Activated CD8-positive, alpha-beta memory T cell treated with anti-CD3 and anti-CD28 coated beads, Interleukin-2, amount 50 U/mL, for 24 hours (primary cell): ENCODE measurements around the gene FCRL1.

Experiments used
- DNase-seq: peaks from one replicate; pipeline ENCODE4 v3.0.0-alpha.2; 2020; ENCODE audit errors: extremely low read depth

The FCRL1 gene

GRCh38 chr1:157819896-157820295 lies at the start of gene FCRL1:
FCRL1 (minus strand) TSS chr1:157820120; CDS start chr1:157820037, 83 bp downstream.
- no peak for DNase-seq

- DNase-seq = no peak
Observed at GRCh38 chr1:157868654-157869053, 48.7 kb upstream of the FCRL1 start.

DNA sequence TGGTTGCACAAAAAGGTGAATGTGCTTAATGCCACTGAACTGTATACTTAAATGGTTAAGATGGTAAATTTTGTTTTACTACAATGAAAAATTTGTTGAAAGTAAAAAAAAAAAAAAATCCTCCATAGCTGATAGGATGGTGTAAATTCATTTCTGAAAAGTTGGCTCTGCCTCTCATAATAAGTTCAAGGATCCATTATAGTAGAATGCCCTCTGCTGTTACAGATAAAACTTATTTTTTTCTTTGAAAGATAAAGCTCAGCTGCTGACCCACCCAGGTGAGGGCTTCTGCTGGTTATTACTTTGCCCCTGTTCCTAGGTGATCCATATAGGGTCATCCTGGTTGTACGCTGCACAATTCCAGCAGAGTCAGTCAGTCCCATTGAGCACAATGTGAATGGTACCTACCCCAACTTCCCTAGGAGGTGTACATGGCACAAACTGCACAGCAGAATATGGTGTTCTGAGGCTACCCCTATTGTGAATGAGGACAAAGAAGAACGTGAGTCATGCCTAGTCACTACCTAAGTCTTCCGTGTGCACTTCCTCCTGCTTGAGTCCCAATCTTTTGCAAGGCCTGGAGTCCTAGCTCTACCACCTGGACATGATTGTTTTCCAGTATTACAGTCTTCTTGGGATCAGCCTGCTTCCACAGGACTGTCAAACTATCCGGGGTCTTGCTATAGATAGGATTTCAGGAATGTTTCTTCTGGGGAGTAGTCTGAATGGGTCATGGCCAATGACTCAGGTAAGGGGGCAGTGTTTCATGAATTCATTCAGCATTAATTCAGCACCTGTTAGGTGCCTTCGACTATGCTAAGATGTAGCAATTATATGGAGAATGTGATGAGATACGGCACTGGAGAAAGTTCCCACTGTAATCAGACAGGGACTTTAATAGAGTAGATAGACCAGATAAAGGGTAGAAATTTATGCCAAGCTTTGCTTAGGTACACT lies 42.5 kb upstream of the FCRL1 start:
- DNase-seq = no peak

DNA sequence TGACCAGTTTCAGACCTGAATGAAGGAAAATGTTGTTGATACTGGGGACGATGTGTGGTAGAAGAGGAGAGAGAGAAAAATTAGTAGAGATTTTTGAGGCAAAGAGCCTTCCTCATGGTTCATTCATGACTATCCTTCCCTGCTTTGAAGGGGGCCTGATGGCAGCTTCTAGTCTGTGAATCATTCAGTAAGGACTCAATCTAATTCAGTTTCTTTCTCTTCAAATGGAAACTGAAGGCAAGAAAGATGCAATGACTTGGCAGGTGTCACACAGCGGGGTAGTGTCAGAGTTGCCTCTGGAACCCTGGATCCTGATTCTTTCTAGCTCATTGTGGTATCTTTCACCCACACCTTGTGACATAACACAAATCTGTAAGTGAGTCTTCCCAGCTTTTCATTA lies 36.6 kb upstream of the FCRL1 start:
- no peak for DNase-seq

DNA sequence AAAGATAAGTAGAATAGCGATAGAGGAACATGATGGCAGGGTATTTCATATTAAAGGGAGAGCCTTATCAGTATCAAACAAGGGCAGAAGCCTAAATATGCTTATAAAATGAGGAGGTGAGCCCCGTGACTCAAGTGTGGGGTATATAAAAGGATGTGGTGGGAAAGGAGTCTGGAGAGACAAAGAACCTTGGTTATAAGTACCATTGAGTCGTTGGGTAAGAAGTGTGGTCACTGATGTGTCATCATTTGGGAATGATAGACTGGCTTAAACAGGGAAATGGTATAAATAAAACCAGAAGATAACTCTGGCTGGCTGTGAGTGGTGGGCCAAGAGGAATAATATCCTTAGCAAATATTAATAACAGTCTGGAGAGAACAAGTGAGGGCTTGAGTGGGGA lies 32.6 kb upstream of the FCRL1 start:
- DNase-seq = no peak

DNA sequence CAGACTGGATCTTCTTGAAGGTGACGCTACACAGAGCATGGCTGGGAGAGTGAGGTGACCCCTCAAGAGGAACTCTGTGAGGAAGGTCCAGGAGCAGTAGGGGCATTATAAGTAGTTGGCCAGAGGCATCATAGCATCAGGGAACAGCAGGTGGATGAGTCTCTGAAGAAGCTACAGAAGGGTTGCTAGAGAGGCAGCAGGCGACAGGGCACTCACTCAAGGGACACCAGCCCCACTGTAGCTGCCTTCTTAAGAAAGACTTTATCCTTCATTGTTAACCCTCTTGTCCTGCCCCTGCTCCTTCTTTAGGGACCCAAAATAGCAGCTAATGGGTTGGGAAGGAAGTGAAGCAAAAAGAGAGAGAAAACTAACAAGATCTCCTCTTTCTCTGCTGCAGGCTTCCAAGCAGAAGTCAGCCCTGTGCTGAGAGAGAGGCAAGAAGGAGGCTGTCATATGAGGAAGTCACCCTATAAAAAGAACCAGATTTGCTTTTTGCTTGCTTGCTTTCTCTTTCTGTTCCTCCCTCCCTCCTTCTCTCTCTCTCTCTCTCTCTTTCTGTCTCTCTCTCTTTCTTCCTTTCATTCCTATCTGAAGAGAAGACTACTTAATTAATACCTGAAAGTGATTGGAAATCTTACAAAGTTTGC lies 29.4 kb upstream of the FCRL1 start:
- no peak for DNase-seq

- no peak for DNase-seq
Observed at GRCh38 chr1:157844089-157844830, 24.3 kb upstream of the FCRL1 start.

GRCh38 chr1:157842939-157843338 lies 23.0 kb upstream of the FCRL1 start:
- no peak for DNase-seq

- no peak for DNase-seq
Observed at GRCh38 chr1:157841708-157842107, 21.8 kb upstream of the FCRL1 start, which contains the start of gene CD5L. CD5L (minus strand) TSS chr1:157841808; CDS start chr1:157841701, 107 bp downstream.

DNA sequence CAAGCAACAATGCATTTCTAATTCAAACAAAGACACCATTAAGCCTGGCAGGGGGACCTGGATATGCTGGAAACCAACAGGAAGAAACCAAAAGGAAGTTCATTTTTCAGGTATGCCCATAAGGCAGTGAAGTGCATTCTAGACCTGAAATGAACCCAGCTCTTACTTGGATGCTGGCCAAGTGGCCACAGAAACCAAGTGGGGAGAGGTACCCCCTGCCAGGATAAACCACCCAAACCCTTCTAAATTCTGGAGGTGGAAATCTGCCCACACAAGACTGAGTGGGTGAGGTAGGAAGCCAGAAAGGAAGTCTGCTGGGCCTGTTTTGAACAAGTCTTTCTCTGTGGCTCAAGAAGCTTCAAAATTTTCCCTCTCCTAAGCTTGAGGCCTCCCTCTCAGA lies 19.0 kb upstream of the FCRL1 start:
- DNase-seq = no peak

DNA sequence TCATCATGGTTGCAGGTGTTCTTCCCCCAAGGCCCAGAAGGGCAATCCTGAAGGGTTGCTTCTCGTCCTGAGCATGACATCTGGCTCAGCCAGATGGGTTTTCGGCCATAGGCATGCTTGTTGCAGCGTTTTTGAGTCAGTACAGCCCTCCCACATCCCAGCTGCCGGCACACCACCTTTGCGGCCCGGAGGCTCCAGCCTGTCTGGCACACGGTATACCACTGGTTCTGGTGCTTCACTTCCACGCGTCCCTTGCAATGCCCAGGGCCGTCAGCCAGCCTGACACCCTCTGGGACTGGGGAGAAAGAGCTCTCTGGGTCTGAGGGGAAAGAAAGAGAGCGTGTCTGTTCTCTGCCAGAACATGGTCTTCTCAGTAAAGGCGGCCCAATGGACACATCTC lies 14.5 kb upstream of the FCRL1 start:
- no peak for DNase-seq

- no peak for DNase-seq
Observed at GRCh38 chr1:157833145-157833544, 13.2 kb upstream of the FCRL1 start.

DNA sequence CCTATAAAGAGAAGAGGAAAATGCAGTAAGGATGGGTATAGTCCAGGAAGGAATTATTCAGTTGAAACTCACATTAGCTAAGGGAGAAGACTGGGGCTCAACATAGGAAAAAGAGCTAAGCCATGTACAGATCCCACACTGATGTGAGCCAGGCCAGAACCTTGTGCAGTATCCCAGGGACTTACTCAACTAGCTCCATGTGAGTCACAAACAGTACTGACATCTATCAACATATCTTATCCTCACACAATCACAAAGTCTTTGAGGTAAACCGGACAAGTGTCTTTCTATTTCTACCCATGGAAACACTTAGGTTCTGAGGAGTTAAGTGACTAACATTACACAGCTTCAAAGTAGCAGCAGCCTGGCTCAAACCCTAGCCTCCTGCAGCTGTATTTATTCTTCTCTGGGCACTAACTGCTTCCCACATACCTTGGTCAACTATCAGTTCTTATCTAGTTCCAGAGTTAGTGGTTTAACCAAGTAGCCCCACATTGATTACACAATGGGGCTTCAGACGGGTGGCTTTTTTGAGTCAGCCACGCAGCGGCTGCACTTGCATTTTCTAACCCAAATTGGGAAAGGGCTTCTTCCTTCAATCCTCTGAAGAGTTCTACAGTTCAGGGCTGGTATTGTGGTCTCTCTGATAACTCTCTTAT lies 12.2 kb upstream of the FCRL1 start:
- no peak for DNase-seq

GRCh38 chr1:157830887-157831286 lies 11.0 kb upstream of the FCRL1 start:
- no peak for DNase-seq

DNA sequence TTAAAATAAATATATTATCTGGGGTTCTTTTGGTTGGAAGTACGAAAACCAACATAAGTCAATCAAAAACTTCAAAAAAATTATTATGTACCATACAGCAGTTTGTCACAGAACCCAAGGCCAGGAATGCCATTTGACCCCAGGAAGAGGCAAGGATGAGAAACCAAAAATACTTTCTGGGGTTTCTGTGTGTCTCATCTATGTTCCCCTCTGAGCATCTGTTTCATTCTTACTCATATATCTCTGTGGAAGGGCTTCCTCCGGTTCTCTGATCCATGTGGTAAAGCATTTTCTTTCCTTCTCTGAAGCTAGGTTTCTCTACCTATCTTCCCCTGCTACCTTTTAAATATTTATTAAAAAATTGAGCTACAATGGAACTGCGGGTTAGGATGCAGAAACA lies 9.8 kb upstream of the FCRL1 start:
- no peak for DNase-seq

DNA sequence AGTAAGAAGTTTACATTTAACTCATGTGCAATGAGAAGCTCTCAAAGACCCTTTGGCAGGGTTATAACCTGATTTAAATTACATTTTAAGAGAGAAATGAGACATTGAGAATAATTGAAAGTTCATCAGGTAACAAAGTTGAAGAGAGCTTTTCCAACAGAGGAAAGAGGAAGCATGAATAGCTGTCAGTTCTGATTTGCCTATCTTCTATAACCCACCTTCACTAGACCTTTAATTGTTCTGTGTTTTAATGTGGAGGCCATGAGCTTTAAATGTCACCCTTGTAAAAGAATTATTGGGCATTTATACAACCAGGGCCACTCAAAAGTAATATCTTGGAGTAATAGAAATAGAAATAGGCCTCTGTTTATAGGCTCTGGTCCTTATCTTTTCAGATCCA lies 9.3 kb upstream of the FCRL1 start:
- no peak for DNase-seq

- DNase-seq = no peak
Observed at GRCh38 chr1:157820299-157820698, 379 bp upstream of the FCRL1 start.

GRCh38 chr1:157819215-157819614 lies 705 bp downstream of the FCRL1 start:
- DNase-seq = no peak

DNA sequence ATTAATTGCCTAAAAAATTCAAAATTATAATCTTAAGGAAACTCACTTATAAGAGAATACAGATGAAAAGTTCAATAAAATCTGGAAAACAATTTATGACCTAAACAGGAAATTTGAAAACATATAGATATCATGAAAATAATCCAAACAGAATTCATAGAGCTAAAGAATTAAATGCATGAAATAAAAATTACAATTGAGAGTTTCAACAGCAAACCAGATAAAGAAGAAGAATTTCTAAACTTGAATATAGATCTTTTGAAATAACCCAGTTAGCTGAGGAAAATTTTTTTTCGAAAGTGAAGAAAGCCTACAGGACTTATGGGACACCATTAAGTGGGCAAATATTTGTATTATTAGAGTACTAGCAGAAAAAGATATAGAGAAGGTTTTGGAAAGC lies 6.7 kb downstream of the FCRL1 start:
- no peak for DNase-seq

DNA sequence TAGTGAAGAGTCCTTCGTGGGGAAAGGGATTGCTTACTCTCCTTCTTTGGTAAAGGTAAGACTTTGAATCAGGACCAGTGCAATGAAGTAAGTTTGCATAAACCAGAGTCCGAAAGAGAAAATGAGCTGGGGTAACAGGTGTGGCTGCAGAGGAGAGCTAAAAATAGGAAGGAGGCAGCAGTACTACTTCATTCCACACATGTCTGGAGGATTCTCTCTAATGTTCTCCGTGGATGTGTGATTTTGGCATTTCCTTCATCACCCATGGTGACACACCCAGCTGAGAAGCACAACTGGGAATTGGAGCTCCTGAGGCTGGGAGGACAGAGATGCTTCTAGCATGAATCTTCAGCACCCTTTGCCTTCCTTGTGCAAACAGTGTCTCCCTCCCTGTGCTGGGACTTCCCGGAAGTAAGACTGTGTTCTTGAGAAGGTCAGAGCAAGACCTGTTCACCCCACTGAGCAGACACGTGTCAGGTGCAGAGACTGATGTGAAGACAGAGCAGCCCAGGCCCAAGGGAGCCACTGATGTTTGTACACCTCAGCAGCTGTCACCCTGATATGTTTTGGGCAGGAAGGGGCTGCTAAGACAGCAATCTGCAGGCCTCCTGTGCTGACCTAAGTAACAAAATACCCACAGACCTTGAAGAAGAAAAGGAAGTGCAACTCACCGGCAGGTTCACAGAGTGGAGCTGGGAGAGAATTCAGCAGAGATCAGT lies 13.3 kb downstream of the FCRL1 start:
- DNase-seq = no peak

- no peak for DNase-seq
Observed at GRCh38 chr1:157803851-157804250, 16.1 kb downstream of the FCRL1 start.
